Glomerular visceral epithelial cell (primary cell): ENCODE data around the gene GSTM5.
"Not testable (repeated sequence)": the region's sequence is repeated elsewhere in the genome, so short reads cannot be mapped to it uniquely, and the experiment has no call there.

Experiments
- DNase-seq: peaks from one replicate; pipeline ENCODE4 v3.0.0-alpha.2; 2016; ENCODE audit errors: extremely low spot score

Gene GSTM5

DNA sequence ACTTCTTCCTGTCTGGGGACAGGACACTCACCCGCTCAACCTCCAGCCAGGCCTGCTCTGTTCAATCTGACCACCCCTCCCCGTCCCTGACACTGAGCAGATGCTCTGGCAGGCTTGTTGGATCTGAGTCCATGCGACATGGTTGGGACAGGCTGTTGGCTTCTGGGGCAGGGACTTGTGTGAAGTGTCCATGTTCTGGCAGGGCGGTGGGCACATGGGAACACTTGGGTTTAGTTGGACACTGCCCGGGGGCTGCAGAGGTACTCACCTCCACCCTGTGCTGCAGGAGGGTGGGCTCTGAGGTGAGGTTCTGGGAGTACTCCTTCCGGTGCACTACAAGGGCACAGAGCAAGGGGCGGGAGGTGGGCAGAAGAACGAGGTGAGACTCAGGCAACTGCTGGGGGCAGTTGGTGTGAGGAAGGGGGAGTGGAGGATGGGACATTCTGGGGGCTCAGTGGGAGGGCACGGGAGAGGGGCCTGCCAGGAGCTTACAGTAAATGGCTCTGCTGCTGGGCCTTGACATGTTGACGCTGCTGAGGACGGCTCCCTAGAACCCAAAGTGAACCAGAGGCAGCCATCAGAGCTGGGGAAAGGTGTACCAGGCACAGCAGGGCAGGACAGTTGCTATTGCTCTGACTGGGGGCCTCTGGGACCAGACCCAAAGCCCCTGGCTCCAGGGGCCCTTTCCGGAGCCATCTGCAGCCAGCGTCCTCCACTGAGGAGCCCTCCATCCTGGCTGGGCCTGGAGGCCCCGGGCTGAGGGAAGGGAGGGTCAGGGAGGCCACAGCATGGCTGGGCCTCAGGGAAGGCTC, 49.4 kb downstream of the GSTM5 start:
- no peak for DNase-seq

- DNase-seq: no peak
Measured at GRCh38 chr1:109762039-109762585, 50.1 kb downstream of the GSTM5 start.

DNA sequence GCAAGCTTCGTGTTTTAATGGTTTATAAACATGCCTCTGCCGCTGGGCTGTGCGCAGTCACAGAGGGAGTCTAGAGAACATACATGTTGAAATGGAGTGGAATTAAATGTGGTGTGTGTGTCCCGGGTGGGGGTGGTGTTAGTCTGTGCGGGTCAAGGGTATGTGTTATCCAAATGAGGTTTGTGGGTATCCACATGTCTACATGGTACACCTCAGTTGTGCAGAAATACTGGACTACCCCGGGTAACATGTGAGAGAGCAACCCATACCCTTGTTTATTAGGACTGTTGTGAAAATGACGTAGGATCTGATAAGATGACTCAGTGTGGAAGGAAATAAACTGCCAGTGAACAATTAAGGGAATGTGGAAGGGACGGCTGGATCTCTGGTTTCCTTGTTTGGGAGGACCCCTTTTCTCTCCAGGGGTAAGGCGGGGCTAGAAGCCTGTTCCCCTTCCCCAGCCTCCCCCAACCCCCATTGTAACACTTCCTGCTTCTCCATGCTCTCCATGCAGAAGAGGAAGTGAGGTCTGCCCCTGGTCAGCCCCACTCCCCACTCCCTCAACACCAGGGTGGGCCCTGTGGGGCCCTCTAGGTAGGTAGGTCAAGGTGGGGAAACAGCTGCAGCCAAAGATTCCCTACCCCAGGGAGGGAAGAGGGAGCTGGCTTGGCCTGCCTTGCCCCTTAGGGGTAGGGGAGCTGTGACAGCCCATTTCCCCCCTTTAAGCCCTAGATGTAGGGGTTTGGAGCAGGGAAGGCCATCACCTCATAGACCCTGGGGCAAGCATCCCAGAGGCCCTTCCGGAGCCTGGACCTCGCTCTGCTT, 51.0 kb downstream of the GSTM5 start:
- DNase-seq: no peak

GRCh38 chr1:109763646-109764415, 51.8 kb downstream of the GSTM5 start, which contains the start of gene EPS8L3:
Gene EPS8L3 (minus strand): TSS chr1:109763923. CDS start chr1:109761749, 2,174 bp downstream.
- DNase-seq: no peak

GRCh38 chr1:109764561-109765482, 52.8 kb downstream of the GSTM5 start:
- no peak for DNase-seq

DNA sequence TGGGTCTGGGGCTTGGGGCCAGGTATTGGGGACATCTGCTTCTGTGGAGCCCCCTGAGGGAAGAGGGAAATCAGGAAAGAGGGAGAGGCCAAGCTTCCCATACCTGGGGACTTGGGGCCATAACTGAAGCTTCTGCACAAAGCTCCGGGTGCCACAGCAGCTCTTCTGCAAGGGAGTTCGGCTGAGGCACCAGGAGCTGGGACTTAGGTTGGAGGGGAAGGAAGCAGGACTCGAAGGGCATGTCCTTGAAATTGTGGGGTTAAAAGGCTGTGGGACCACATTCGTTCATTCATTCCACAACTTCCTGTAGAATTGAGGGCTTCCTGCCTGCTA, 53.4 kb downstream of the GSTM5 start:
- no peak for DNase-seq

GRCh38 chr1:109765896-109766615, 54.0 kb downstream of the GSTM5 start:
- no peak for DNase-seq

DNA sequence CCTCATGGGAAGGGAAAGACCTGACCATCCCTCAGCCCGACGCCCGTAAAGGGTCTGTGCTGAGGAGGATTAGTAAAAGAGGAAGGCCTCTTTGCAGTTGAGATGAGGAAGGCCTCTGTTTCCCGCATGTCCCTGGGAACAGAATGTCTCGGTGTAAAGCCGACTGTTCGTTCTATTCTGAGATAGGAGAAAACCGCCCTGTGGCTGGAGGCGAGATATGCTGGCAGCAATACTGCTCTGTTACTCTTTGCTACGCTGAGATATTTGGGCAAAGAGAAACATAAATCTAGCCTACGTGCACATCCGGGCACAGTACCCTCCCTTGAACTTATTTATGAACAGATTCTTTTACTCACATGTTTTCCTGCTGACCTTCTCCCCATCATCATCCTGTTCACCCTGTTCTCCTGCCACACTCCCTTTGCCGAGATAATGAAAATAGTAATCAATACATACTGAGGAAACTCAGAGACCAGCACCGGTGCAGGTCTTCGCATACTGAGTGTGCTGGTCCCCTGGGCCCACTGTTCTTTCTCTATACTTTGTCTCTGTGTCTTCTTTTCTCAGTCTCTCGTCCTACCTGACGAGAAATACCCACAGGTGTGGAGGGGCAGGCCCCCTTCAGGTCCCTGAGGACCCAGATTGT, 55.1 kb downstream of the GSTM5 start:
- not testable (repeated sequence) for DNase-seq
